OCI-LY7 (cell line): ENCODE data around the gene PPP2R3C. TPM values are rescaled to one million over a fixed set of nuclear protein-coding genes. Genes with fewer than 3 reads are reported as not detected.

Experiments
- BruUV-seq: library from RNA; stranded (reverse); fragments of 400-500 nt; replicated peaks from 2 replicates; lab custom pipeline; 2021; lab: Mats Ljungman, UMichigan
- CTCF ChIA-PET: fragments of 300-600 bp; sonication (Branson Sonifier 250); formaldehyde crosslinking; loops from one replicate; lab custom pipeline; 2022; ENCODE audit warnings: antibody characterized with exemption; ENCODE audit not compliant: unreplicated experiment; lab: Charles Lee
- POLR2A ChIA-PET: fragments of 300-600 bp; sonication (Branson Sonifier 250); formaldehyde crosslinking; loops from one replicate; lab custom pipeline; 2022; ENCODE audit warnings: antibody characterized with exemption; lab: Charles Lee
- DNase-seq: peaks from one replicate; pipeline ENCODE4 v3.0.0-alpha.2; 2015; ENCODE audit warnings: low spot score
- H2AFZ ChIP-seq: fragments of 200-600 bp; sonication (generic), shearing (Covaris generic); 2 replicates; pipeline ENCODE4 v1.6.1; 2014; ENCODE audit warnings: mild to moderate bottlenecking, antibody characterized with exemption, low read length, moderate library complexity
- H3K27ac ChIP-seq: fragments of 200-600 bp; sonication (generic); 2 replicates; pipeline ENCODE4 v1.5.1; 2014; ENCODE audit warnings: mixed run types, low read depth, mild to moderate bottlenecking, moderate library complexity, low read length, inconsistent platforms; ENCODE audit not compliant: poor library complexity, severe bottlenecking
- H3K36me3 ChIP-seq: fragments of 200-600 bp; sonication (generic); 2 replicates; pipeline ENCODE4 v1.6.1; 2014; ENCODE audit warnings: mild to moderate bottlenecking, antibody characterized with exemption, low read length, moderate library complexity, mixed read lengths; ENCODE audit not compliant: insufficient read depth
- H3K4me1 ChIP-seq: fragments of 200-600 bp; sonication (generic); 2 replicates; pipeline ENCODE4 v1.5.1; 2014; ENCODE audit warnings: mild to moderate bottlenecking, low read length; ENCODE audit not compliant: insufficient read depth, poor library complexity, severe bottlenecking
- H3K4me2 ChIP-seq: fragments of 200-600 bp; sonication (generic); 2 replicates; pipeline ENCODE4 v1.6.1; 2014; ENCODE audit warnings: mild to moderate bottlenecking, low read length
- H3K4me3 ChIP-seq: fragments of 200-600 bp; sonication (generic); 2 replicates; pipeline ENCODE4 v1.5.1; 2014; ENCODE audit warnings: mild to moderate bottlenecking, low read depth, low read length; ENCODE audit not compliant: poor library complexity, severe bottlenecking
- H3K79me2 ChIP-seq: fragments of 200-600 bp; sonication (generic); 2 replicates; pipeline ENCODE4 v1.6.1; 2016; ENCODE audit warnings: low read depth, mild to moderate bottlenecking, low read length, moderate library complexity, mixed read lengths; ENCODE audit not compliant: insufficient read depth
- H3K9me2 ChIP-seq: fragments of 200-600 bp; sonication (generic); 2 replicates; pipeline ENCODE4 v1.6.1; 2016; ENCODE audit warnings: mild to moderate bottlenecking, low read length, mixed read lengths; ENCODE audit not compliant: insufficient read depth
- H3K9me3 ChIP-seq: fragments of 200-600 bp; sonication (generic); 2 replicates; pipeline ENCODE4 v1.6.1; 2014; ENCODE audit warnings: mild to moderate bottlenecking, mixed run types, low read length, mixed read lengths
- H4K20me1 ChIP-seq: fragments of 200-600 bp; sonication (generic); 2 replicates; pipeline ENCODE4 v1.6.1; 2014; ENCODE audit warnings: mild to moderate bottlenecking, antibody characterized with exemption, low read length, moderate library complexity, mixed read lengths; ENCODE audit not compliant: insufficient read depth
- CTCF ChIP-seq: fragments of 200-600 bp; sonication (generic); conservative IDR thresholded peaks from 2 replicates; pipeline ENCODE4 v1.5.1; 2014; ENCODE audit warnings: mild to moderate bottlenecking, antibody characterized with exemption, low read length, moderate library complexity, mixed read lengths
- EZH2phosphoT487 ChIP-seq: fragments of 200-600 bp; sonication (generic); IDR thresholded peaks from 2 replicates; pipeline ENCODE4 v1.6.1; 2018; ENCODE audit warnings: low read depth, borderline replicate concordance, mild to moderate bottlenecking, mixed run types, antibody characterized with exemption, low read length, moderate library complexity, mixed read lengths
- intact Hi-C: fragments of 100-400 bp; cut with micrococcal nuclease; formaldehyde crosslinking; loops from one replicate; pipeline ENCODE4 v1.10.0; 2022; ENCODE audit not compliant: unreplicated experiment
- total RNA-seq, 2 experiments: library from RNA; depleted of rRNA in 1 of 2; stranded (reverse); fragments of >200 nt in 1 of 2; shearing (Covaris generic) in 1 of 2; gene quantifications; 2 replicates each; pipeline ENCODE4 v1.2.3, GENCODE V29; 2014 to 2022

The PPP2R3C gene
- total RNA-seq, 2 experiments from 2014 or later, result 47.4 to 50.8 TPM

DNA sequence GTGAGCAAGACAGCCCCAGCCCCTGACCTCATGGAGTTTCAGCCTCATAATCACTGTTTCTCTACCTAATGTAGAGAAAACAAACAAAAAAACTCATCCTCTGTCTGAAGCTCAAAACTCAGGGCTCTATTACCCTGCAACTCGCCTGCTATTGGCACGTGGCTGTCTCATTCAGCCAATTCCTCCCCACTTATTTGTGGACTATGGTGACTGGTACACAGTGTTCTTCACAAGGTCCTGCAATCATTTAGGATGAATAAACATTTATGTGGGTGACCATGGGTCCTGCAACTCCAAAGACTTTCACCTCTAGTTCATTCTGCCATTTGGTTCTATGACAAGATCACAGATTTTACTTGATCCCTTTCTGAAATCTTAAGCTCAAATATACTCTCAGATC, 4.7 kb downstream of the PPP2R3C start:
- no peaks in the 10 kb centered on the region for H4K20me1 ChIP-seq
- no TSS peak for BruUV-seq
- intact Hi-C loops, result no loop called here
- no peak overlapping the region for H3K27ac ChIP-seq
- peaks cover 41% of the 10 kb centered on the region for H3K36me3 ChIP-seq
- H3K79me2 ChIP-seq, result peaks cover 17% of the 10 kb centered on the region; the same call in 1 of the 2 replicates
- no peak overlapping the region for H3K4me3 ChIP-seq
- peaks cover 7% of the 10 kb centered on the region for H3K4me1 ChIP-seq
- H2AFZ ChIP-seq, result no peak overlapping the region
- TF ChIP-seq CTCF (no peak), EZH2phosphoT487 (no peak)
- DNase-seq, result no peak
- H3K4me2 ChIP-seq, result no peak overlapping the region
- ChIA-PET CTCF (no interaction called here), POLR2A (interaction anchor here (0.7 to 1.0 kb wide), 2 partner anchors 21 to 71 kb away, joined by 3 to 4 read pairs; partner anchors contain the start of gene FAM177A1)
- H3K9me3 ChIP-seq, result peaks cover 9% of the 10 kb centered on the region
- no peaks in the 10 kb centered on the region for H3K9me2 ChIP-seq

DNA sequence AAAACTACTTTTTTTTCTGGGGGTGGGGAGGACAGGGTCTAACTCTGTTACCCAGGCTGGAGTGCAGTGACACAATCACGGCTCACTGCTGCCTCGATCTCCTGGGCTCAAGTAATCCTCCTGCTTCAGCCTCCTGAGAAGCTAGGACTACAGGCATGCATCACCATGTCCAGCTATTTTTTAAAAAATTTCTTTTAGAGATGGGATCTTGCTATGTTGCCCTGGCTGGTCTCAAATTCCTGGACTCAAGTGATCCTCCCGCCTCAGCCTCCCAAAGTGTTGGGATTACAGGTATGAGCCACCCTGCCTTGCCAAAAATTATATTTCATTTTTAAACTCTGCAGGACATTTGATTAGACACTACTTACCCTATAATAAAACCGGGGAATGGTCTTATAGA, 5.5 kb downstream of the PPP2R3C start:
- Histone ChIP-seq H4K20me1 (no peaks in the 10 kb centered on the region), H2AFZ (no peak overlapping the region), H3K4me3 (no peak overlapping the region), H3K9me3 (peaks cover 18% of the 10 kb centered on the region), H3K4me1 (peaks cover 7% of the 10 kb centered on the region), H3K36me3 (peaks cover 50% of the 10 kb centered on the region), H3K79me2 (peaks cover 13% of the 10 kb centered on the region; the same call in 1 of the 2 replicates), H3K4me2 (no peak overlapping the region), H3K9me2 (no peaks in the 10 kb centered on the region), H3K27ac (no peak overlapping the region)
- no peak for DNase-seq
- POLR2A ChIA-PET, result no interaction called here
- TF ChIP-seq CTCF (no peak), EZH2phosphoT487 (no peak)
- CTCF ChIA-PET, result no interaction called here
- intact Hi-C loops, result no loop called here
- no TSS peak for BruUV-seq

GRCh38 chr14:35114036-35114435, 7.8 kb downstream of the PPP2R3C start:
- H3K4me2 ChIP-seq, result no peak overlapping the region
- H3K27ac ChIP-seq, result no peak overlapping the region
- intact Hi-C loops, result no loop called here
- no peak overlapping the region for H2AFZ ChIP-seq
- no peaks in the 10 kb centered on the region for H3K4me1 ChIP-seq
- H4K20me1 ChIP-seq, result no peaks in the 10 kb centered on the region
- H3K79me2 ChIP-seq, result 0 out of 2 replicates have a peak, but pooled peaks cover 3% of the 10 kb centered on the region
- ChIA-PET CTCF (no interaction called here), POLR2A (interaction anchor here (0.9 to 1.2 kb wide), 3 partner anchors 9 to 210 kb away, joined by 3 to 4 read pairs (median 4); partner anchors contain the start of gene PRORP)
- no peaks in the 10 kb centered on the region for H3K9me2 ChIP-seq
- H3K9me3 ChIP-seq, result peaks cover 19% of the 10 kb centered on the region
- TF ChIP-seq EZH2phosphoT487 (no peak), CTCF (no peak)
- DNase-seq, result no peak
- BruUV-seq, result no TSS peak
- H3K4me3 ChIP-seq, result no peak overlapping the region
- peaks cover 70% of the 10 kb centered on the region for H3K36me3 ChIP-seq
